ENCODE data around the gene BRINP3.

- no peak for TF ChIP-seq ZBTB21 (tag by site-specific recombination; IDR thresholded peaks at IDR 0.05)
- TF ChIP-seq ZNF324 (tag by site-specific recombination; IDR thresholded peaks at IDR 0.05): no peak
- no peak for TF ChIP-seq CTCF (tag by site-specific recombination; IDR thresholded peaks at IDR 0.05)
- TF ChIP-seq, protein P1, sequence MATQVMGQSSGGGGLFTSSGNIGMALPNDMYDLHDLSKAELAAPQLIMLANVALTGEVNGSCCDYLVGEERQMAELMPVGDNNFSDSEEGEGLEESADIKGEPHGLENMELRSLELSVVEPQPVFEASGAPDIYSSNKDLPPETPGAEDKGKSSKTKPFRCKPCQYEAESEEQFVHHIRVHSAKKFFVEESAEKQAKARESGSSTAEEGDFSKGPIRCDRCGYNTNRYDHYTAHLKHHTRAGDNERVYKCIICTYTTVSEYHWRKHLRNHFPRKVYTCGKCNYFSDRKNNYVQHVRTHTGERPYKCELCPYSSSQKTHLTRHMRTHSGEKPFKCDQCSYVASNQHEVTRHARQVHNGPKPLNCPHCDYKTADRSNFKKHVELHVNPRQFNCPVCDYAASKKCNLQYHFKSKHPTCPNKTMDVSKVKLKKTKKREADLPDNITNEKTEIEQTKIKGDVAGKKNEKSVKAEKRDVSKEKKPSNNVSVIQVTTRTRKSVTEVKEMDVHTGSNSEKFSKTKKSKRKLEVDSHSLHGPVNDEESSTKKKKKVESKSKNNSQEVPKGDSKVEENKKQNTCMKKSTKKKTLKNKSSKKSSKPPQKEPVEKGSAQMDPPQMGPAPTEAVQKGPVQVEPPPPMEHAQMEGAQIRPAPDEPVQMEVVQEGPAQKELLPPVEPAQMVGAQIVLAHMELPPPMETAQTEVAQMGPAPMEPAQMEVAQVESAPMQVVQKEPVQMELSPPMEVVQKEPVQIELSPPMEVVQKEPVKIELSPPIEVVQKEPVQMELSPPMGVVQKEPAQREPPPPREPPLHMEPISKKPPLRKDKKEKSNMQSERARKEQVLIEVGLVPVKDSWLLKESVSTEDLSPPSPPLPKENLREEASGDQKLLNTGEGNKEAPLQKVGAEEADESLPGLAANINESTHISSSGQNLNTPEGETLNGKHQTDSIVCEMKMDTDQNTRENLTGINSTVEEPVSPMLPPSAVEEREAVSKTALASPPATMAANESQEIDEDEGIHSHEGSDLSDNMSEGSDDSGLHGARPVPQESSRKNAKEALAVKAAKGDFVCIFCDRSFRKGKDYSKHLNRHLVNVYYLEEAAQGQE (tag by site-specific recombination; IDR thresholded peaks at IDR 0.05): no peak
- no peak for TF ChIP-seq ZNF169 (tag by site-specific recombination; IDR thresholded peaks at IDR 0.05)
- no peak for TF ChIP-seq ZNF18 (tag by site-specific recombination; IDR thresholded peaks at IDR 0.05)
- TF ChIP-seq ZNF148 (tag by site-specific recombination; IDR thresholded peaks at IDR 0.05; ENCODE audit: borderline replicate concordance): no peak
- no peak for TF ChIP-seq ZBTB7A (tag by site-specific recombination; IDR thresholded peaks at IDR 0.05; ENCODE audit: low read depth)
Observed at GRCh38 chr1:190179817-190180216, 297.8 kb downstream of the BRINP3 start.

Data from HEK293 (cell line).